Breast epithelium (tissue), 4 donors: Measurements from ENCODE around the gene PGGHG. TPM values are rescaled to one million over a fixed set of nuclear protein-coding genes. Genes with fewer than 3 reads are reported as not detected.

Experiments
- DNase-seq, 2 donors: peaks; one replicate each; pipeline ENCODE4 v3.0.0-alpha.2; 2019; ENCODE audit warnings: low spot score in 2 of 2
- H3K27ac ChIP-seq, 2 donors: fragments of 200-600 bp; sonication (generic) in 1 of 2; one replicate each; pipeline ENCODE4 v1.5.1; 2016 to 2019; ENCODE audit warnings: mild to moderate bottlenecking in 1 of 2
- H3K27me3 ChIP-seq, 2 donors: fragments of 200-600 bp; sonication (generic) in 1 of 2; one replicate each; pipeline versions ENCODE4 v1.5.1 to v1.6.0; 2017 to 2019; ENCODE audit warnings: control low read depth in 1 of 2, mild to moderate bottlenecking in 1 of 2
- H3K36me3 ChIP-seq: fragments of 200-600 bp; one replicate; pipeline ENCODE4 v1.5.1; 2019
- H3K4me1 ChIP-seq, 2 donors: fragments of 200-600 bp; sonication (generic); one replicate each; pipeline ENCODE4 v1.5.1; 2016 to 2019; ENCODE audit warnings: control low read depth in 1 of 2
- H3K4me3 ChIP-seq, 3 donors: fragments of 200-600 bp; sonication (generic); 1 replicate in 2 of 3; 2 replicates in 1 of 3; pipeline ENCODE4 v1.5.1; 2016 to 2019; ENCODE audit warnings: mild to moderate bottlenecking in 3 of 3, moderate library complexity in 2 of 3
- H3K9me3 ChIP-seq, 2 donors: fragments of 200-600 bp; sonication (generic) in 1 of 2; one replicate each; pipeline ENCODE4 v1.5.1; 2016 to 2019; ENCODE audit warnings: control low read depth in 1 of 2
- POLR2A ChIP-seq: fragments of 450-650 bp; IDR thresholded peaks from one replicate; pipeline ENCODE4 v1.6.1; 2016; ENCODE audit warnings: antibody characterized with exemption, mild to moderate bottlenecking, moderate library complexity
- POLR2AphosphoS5 ChIP-seq, 3 donors: sonication (generic); formaldehyde crosslinking; IDR thresholded peaks; one replicate each; pipeline ENCODE4 v1.6.1; 2017; ENCODE audit warnings: antibody characterized with exemption in 3 of 3
- intact Hi-C: fragments of 100-400 bp; cut with DNase I; formaldehyde crosslinking; loops from one replicate; pipeline ENCODE4 v1.15.1; 2023; ENCODE audit warnings: low total_unique reads
- total RNA-seq, 3 donors: library from RNA; depleted of rRNA; stranded (reverse); fragments of >200 nt; gene quantifications; one replicate each; pipeline ENCODE4 v1.1.0, GENCODE V29; 2016
- TF ChIP-seq, protein P1 (sequence below), 3 donors: fragments of 450-650 bp; IDR thresholded peaks; one replicate each; pipeline ENCODE4 v1.5.1; 2016 to 2017; ENCODE audit warnings: antibody characterized with exemption in 3 of 3, mild to moderate bottlenecking in 3 of 3, moderate library complexity in 3 of 3

Gene PGGHG
- total RNA-seq = 10 to 100 TPM; 13.0 to 63.9 (median 37.3) TPM

DNA sequence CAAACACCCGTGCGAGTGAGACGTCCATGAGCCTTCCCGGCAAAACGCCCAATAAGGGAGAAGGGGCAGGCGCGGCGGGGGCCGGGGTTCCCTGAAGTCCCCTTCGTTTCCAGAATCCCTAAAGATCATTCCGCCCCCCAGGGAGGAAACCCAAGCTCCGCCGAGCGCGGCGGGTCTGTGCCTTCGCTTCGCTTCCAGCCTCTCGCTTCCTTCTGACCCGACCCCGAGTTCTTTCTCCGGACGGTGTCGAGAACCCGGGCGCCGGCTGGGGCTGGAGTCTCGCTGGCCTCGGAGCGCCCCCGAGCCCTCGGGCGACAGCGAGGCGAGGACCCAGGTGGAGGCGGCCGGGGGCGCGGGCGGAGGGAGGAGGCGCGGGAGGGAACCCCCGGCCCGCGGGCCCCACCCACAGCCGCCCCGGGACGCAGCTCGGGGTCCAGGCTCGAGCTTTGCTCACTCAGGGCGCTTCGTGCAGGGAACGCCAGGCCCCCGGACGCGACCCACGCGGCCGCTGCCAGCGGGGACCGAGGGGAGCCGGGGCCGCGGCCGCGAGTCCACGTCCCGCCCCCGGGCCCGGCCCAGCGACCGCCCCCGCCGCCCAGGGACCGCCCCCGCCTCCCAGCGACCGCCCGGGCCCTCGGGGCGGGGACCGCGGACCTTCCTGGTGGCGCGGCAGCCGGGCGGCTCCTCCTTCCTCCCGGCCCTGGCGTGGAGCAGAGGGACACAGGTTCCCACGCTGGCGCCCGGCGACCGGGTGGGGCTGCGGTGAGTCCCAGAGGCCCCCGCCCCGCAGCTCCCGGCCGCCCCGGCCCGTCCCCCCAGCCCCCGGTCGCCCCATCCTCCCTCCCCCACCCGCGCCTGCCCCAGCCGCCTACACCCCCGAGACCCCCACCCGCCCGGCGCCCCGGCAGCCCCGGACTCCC, at the start of gene PGGHG:
PGGHG (plus strand) TSS at position 649 of the 920 bp plus-strand sequence. CDS start 691 bp downstream, outside the sequence.
- H3K4me3 ChIP-seq = peak within 1 kb of the TSS; percentile 68 to 97 (median 72)
- peak within 1 kb of the TSS; percentile 61 to 80 for H3K27ac ChIP-seq
- no peak for TF ChIP-seq POLR2A
- TF ChIP-seq POLR2AphosphoS5 (IDR thresholded peaks at IDR 0.05) = no peak
- TF ChIP-seq, protein P1, sequence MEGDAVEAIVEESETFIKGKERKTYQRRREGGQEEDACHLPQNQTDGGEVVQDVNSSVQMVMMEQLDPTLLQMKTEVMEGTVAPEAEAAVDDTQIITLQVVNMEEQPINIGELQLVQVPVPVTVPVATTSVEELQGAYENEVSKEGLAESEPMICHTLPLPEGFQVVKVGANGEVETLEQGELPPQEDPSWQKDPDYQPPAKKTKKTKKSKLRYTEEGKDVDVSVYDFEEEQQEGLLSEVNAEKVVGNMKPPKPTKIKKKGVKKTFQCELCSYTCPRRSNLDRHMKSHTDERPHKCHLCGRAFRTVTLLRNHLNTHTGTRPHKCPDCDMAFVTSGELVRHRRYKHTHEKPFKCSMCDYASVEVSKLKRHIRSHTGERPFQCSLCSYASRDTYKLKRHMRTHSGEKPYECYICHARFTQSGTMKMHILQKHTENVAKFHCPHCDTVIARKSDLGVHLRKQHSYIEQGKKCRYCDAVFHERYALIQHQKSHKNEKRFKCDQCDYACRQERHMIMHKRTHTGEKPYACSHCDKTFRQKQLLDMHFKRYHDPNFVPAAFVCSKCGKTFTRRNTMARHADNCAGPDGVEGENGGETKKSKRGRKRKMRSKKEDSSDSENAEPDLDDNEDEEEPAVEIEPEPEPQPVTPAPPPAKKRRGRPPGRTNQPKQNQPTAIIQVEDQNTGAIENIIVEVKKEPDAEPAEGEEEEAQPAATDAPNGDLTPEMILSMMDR (IDR thresholded peaks at IDR 0.05) = no peak
- peaks cover 0 to 15% of the 10 kb centered on the region in 2 donors for H3K27me3 ChIP-seq
- H3K36me3 ChIP-seq = no peaks in the 10 kb centered on the region
- H3K4me1 ChIP-seq = peaks cover 0 to 5% of the 10 kb centered on the region in 2 donors
- intact Hi-C loops = loop anchor here (2.0 kb wide), 1 partner anchor 36 kb away; no protein-coding TSS in a partner anchor
- DNase-seq = peak in 1 of 2 donors; percentile 72
- H3K9me3 ChIP-seq = no peaks in the 10 kb centered on the region

DNA sequence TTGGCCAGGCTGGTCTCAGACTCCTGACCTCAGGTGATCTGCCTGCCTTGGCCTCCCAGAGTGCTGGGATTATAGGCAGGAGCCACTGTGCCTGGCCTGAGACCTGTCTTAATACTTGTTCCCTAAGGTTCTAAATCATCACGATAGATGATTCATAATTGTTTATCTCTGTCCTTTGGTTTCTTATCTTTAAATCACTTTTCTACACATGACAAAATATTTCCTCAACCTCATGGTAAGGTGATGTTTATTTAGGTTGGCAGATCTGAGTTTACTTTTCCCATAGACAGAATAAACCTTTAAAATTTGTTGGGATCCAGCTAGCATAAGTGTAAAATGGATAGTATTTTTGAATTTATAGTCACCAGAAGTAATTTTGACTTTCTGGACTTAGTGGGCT, 48.6 kb upstream of the PGGHG start:
- DNase-seq = no peak
- intact Hi-C loops = no loop called here

DNA sequence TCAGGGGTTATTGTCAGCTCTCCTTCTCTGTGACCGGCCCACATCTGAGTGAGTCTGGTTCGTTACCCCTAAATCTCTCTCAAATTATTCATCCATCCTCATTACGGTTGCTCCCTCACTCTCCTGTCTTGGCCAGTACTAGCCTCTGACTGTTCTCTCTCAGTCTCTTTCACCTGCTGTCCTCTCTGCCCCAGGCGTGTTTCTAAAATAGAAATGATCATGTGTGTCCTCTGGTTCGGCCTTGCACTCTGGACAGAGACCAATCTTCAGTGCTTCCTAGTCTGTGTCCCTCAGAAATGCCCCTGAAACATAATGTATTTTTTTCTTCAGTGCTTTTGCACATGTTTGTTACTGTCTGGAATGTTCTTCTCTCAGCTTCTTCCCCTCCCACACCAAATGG, 47.3 kb upstream of the PGGHG start:
- TF ChIP-seq POLR2AphosphoS5 (IDR thresholded peaks at IDR 0.05) (no peak), POLR2A (no peak)
- TF ChIP-seq, protein P1 (IDR thresholded peaks at IDR 0.05) = no peak
- intact Hi-C loops = no loop called here
- H3K9me3 ChIP-seq = no peaks in the 10 kb centered on the region
- H3K36me3 ChIP-seq = peaks cover 4% of the 10 kb centered on the region
- H3K27ac ChIP-seq = peak overlapping the region in 1 of 2 donors; percentile 20
- H3K4me1 ChIP-seq = peaks cover 3 to 11% of the 10 kb centered on the region in 2 donors
- no peak overlapping the region for H3K4me3 ChIP-seq
- H3K27me3 ChIP-seq = no peaks in the 10 kb centered on the region
- no peak for DNase-seq

More for the DNA sequence above, 48.6 kb upstream of the PGGHG start:
- H3K27me3 ChIP-seq = no peaks in the 10 kb centered on the region
- H3K4me3 ChIP-seq = no peak overlapping the region
- TF ChIP-seq, protein P1 (IDR thresholded peaks at IDR 0.05) = no peak
- no peak for TF ChIP-seq POLR2A
- H3K27ac ChIP-seq = no peak overlapping the region
- no peaks in the 10 kb centered on the region for H3K9me3 ChIP-seq
- H3K4me1 ChIP-seq = peaks cover 3 to 12% of the 10 kb centered on the region in 2 donors
- H3K36me3 ChIP-seq = no peaks in the 10 kb centered on the region

DNA sequence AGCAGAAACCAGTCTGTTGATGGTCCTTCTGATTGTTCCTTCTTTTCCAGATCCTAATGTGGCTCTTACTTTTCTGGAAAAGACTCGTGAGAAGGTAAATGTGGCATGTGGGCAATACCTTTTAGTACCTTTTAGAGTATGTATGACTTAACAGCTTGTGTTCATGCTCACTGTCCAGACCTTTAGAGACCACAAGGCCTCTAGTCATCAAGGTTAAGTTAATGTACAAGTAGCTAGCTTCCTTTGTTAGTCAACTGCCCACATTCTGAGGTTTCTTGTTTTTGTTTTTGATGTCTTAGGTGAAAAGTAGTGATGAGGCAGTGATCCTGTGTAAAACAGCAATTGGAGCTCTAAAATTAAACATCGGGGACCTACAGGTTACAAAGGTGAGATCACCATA, 44.5 kb upstream of the PGGHG start:
- Histone ChIP-seq H3K27ac (no peak overlapping the region), H3K4me3 (no peak overlapping the region), H3K4me1 (no peaks in the 10 kb centered on the region), H3K36me3 (peaks cover 10% of the 10 kb centered on the region), H3K9me3 (no peaks in the 10 kb centered on the region), H3K27me3 (no peaks in the 10 kb centered on the region)
- DNase-seq = no peak
- intact Hi-C loops = no loop called here
- TF ChIP-seq POLR2A (no peak), POLR2AphosphoS5 (IDR thresholded peaks at IDR 0.05) (no peak)
- TF ChIP-seq, protein P1 (IDR thresholded peaks at IDR 0.05) = no peak

DNA sequence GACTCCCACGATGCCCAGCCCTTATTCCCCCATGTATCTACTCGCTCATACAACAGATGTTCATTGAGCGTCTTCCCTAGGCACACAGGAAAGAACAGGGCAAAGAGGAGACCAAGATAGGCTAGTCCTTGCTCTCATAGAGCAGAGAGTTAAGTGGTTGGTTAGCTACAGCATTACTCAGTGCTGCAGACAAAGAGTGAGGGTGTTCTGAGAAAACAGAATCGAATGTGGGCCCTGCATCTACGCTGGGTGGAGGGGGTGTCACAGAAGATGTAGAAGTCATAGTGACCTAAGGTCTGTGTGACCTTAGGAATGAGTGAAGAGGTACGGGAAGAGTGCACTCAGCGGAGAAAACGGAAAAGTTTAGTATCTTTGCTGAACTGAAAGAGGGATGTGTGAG, 39.9 kb upstream of the PGGHG start:
- no peaks in the 10 kb centered on the region for H3K4me1 ChIP-seq
- no peak for TF ChIP-seq POLR2AphosphoS5 (IDR thresholded peaks at IDR 0.05)
- TF ChIP-seq, protein P1 (IDR thresholded peaks at IDR 0.05) = no peak
- TF ChIP-seq POLR2A = no peak
- DNase-seq = no peak
- intact Hi-C loops = no loop called here
- no peaks in the 10 kb centered on the region for H3K27me3 ChIP-seq
- peaks cover 10% of the 10 kb centered on the region for H3K36me3 ChIP-seq
- no peak overlapping the region for H3K4me3 ChIP-seq
- H3K27ac ChIP-seq = no peak overlapping the region
- no peaks in the 10 kb centered on the region for H3K9me3 ChIP-seq
